ENCODE data around the gene ZDHHC14. TPM values are rescaled to one million over a fixed set of nuclear protein-coding genes. Genes with fewer than 3 reads are reported as not detected.

Gene ZDHHC14
- total RNA-seq, 4 donors from 2014 or later: 7.1 to 11.4 (median 9.8) TPM

DNA sequence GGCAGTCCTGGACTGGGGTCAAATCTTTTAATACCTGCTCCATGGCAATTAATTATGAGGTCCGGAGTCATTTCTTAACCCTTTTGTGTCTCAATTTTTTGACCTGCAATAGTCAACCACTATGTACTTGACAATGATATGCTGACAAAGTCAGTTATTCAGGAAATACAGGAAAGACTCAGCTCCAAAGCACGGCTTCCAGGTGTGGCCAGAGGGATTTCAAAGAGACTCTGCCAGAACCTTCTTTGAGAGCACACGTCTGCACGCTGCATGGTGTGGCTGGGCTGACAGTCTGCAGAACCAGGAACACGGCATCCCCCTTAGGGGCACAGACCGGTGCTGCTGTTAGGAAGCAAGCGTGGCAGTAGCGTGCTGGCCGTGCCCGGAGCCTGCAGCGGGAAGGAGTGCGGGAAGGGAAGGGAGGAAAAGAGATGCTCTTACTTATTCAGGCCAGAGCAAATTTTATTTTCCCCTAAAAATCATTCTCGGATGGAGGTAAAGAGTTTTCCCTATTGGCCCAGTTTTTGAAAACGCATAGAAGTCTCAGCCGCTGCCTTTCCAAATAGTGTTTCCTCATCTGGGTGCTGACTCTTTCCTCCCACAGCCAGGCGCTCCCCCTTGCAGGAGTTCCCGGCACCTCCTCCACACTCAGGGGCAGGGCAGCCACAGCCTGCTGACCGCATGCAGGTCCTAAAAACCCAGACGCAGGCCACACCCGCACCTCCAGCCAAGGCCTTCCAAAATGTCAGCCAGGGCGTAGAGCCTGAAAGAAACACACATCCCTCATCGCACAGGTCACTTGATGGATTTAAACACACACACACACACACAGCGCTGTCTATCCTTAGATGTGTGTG is 254.6 kb downstream of the ZDHHC14 start:
- Histone ChIP-seq H3K9me3 (no peaks in the 10 kb centered on the region), H3K4me1 (no peaks in the 10 kb centered on the region), H3K36me3 (peaks cover 0 to 12% (median 5%) of the 10 kb centered on the region in 4 donors), H3K4me3 (no peak overlapping the region), H3K27ac (replicated peaks in 1 of 4) (no peak overlapping the region), H3K27me3 (no peaks in the 10 kb centered on the region)
- TF ChIP-seq, protein P1, sequence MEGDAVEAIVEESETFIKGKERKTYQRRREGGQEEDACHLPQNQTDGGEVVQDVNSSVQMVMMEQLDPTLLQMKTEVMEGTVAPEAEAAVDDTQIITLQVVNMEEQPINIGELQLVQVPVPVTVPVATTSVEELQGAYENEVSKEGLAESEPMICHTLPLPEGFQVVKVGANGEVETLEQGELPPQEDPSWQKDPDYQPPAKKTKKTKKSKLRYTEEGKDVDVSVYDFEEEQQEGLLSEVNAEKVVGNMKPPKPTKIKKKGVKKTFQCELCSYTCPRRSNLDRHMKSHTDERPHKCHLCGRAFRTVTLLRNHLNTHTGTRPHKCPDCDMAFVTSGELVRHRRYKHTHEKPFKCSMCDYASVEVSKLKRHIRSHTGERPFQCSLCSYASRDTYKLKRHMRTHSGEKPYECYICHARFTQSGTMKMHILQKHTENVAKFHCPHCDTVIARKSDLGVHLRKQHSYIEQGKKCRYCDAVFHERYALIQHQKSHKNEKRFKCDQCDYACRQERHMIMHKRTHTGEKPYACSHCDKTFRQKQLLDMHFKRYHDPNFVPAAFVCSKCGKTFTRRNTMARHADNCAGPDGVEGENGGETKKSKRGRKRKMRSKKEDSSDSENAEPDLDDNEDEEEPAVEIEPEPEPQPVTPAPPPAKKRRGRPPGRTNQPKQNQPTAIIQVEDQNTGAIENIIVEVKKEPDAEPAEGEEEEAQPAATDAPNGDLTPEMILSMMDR (IDR thresholded peaks at IDR 0.05): no peak
- TF ChIP-seq POLR2AphosphoS5 (IDR thresholded peaks at IDR 0.05): no peak
- TF ChIP-seq POLR2A (IDR thresholded peaks at IDR 0.05; ENCODE audit: low read depth): no peak
- no peak for TF ChIP-seq EP300 (IDR thresholded peaks at IDR 0.05)
- no peak for DNase-seq (ENCODE audit: extremely low spot score)
- WGBS: 90% methylated on average over 23 of the region's 23 CpGs
- intact Hi-C loops (cut with DNase I): no loop called here

DNA sequence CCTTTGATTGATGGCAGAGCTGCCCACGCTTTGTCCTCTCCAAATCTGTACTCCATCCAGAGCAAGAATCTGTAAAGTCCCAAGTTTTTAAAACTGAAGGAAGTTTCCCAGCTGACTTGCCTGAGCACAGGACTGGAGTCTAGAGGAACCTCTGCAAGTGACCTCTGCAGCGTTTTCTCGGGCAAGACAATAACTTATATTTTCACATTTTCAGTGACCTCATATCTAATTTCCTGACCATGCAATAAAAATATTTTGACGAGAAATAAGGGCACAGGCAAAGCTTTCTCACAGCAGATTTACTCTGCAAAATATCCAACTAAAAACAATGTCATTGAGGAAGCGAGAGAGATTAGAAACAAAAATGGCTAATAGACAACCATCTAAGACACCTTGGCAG is 256.5 kb downstream of the ZDHHC14 start:
- WGBS: 88% methylated on average over 5 of the region's 5 CpGs
- Histone ChIP-seq H3K36me3 (peaks cover 0 to 12% (median 5%) of the 10 kb centered on the region in 4 donors), H3K9me3 (no peaks in the 10 kb centered on the region), H3K4me1 (no peaks in the 10 kb centered on the region), H3K27me3 (no peaks in the 10 kb centered on the region), H3K4me3 (no peak overlapping the region), H3K27ac (replicated peaks in 1 of 4) (no peak overlapping the region)
- DNase-seq (ENCODE audit: extremely low spot score): no peak
- intact Hi-C loops (cut with DNase I): no loop called here
- TF ChIP-seq POLR2A (IDR thresholded peaks at IDR 0.05; ENCODE audit: low read depth): no peak
- TF ChIP-seq, protein P1 (IDR thresholded peaks at IDR 0.05): no peak
- no peak for TF ChIP-seq POLR2AphosphoS5 (IDR thresholded peaks at IDR 0.05)
- no peak for TF ChIP-seq EP300 (IDR thresholded peaks at IDR 0.05)

DNA sequence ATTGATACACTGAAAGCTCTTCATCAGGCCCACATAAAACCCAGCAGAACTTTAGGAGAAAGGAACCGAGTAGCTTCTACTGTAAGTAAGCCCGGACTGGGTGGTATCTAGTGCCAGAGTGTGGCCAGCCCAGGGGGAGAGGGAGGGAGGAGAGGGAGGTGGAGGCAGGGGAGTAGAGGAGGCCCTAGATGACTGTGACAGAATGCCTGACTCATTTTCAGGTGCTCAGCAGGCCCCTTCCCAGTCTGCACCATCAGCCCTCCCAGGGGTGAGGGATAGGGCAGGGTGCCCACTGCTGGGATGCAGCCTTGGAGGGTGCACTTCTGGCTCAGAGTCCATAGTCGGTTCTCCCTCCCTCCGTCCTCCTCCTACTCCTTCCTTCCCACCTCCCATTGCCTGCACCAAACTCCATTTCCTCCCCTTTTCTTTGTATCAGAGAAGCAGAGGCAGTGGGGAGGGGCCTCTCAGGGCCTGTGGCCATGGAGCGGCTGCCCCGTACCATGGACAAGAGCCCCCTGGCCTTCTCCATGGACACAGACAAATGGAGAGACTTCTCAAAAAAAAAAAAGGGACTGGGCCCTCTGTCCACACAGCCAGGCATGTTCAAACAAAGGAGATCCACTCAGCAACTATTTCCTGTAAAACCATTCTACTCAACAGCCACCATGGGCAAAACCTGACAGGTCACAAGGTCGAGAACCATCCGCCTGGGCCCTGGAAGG is 257.1 kb downstream of the ZDHHC14 start:
- no peaks in the 10 kb centered on the region for H3K9me3 ChIP-seq
- no peak for DNase-seq (ENCODE audit: extremely low spot score)
- no peaks in the 10 kb centered on the region for H3K27me3 ChIP-seq
- 96% methylated on average over 7 of the region's 8 CpGs for WGBS
- H3K36me3 ChIP-seq: peaks cover 0 to 10% (median 4%) of the 10 kb centered on the region in 4 donors
- TF ChIP-seq POLR2AphosphoS5 (IDR thresholded peaks at IDR 0.05) (no peak), POLR2A (IDR thresholded peaks at IDR 0.05; ENCODE audit: low read depth) (no peak), EP300 (IDR thresholded peaks at IDR 0.05) (no peak)
- TF ChIP-seq, protein P1 (IDR thresholded peaks at IDR 0.05): no peak
- no peak overlapping the region for H3K27ac ChIP-seq (replicated peaks in 1 of 4)
- H3K4me3 ChIP-seq: no peak overlapping the region
- intact Hi-C loops (cut with DNase I): no loop called here
- H3K4me1 ChIP-seq: no peaks in the 10 kb centered on the region

DNA sequence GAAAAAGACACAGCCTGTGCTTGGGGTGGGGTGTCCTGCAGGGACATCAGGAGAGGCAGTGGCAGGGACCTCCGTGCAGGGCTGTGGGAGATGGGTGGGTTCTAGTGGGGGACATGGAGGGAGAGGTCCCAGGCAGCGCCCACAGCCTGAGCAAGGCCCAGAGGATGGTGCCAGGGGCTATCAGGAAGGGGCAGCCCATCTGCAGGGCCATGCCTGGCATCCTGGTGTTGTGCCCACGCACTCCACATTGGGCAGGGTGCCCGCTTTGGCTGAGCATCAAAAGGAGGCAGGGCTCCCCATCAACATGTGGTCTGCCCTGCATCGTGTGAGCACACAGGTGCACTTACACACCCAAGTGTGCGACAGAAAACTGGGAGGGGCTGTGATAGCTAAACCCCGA is 257.8 kb downstream of the ZDHHC14 start:
- Histone ChIP-seq H3K27ac (replicated peaks in 1 of 4) (no peak overlapping the region), H3K4me3 (no peak overlapping the region), H3K27me3 (no peaks in the 10 kb centered on the region), H3K36me3 (peaks cover 0 to 10% (median 2%) of the 10 kb centered on the region in 4 donors), H3K9me3 (no peaks in the 10 kb centered on the region), H3K4me1 (no peaks in the 10 kb centered on the region)
- intact Hi-C loops (cut with DNase I): no loop called here
- 90% methylated on average over 5 of the region's 7 CpGs for WGBS
- DNase-seq (ENCODE audit: extremely low spot score): no peak
- TF ChIP-seq POLR2A (IDR thresholded peaks at IDR 0.05; ENCODE audit: low read depth): no peak
- no peak for TF ChIP-seq EP300 (IDR thresholded peaks at IDR 0.05)
- TF ChIP-seq, protein P1 (IDR thresholded peaks at IDR 0.05): no peak
- no peak for TF ChIP-seq POLR2AphosphoS5 (IDR thresholded peaks at IDR 0.05)
